ENCODE measurements around the gene SKOR1. TPM values are rescaled to one million over a fixed set of nuclear protein-coding genes. Genes with fewer than 3 reads are reported as not detected.

The SKOR1 gene
- total RNA-seq, 6 experiments from 2014 or later, result 0.05 to 0.13 (median 0.09) TPM; not detected in 1

DNA sequence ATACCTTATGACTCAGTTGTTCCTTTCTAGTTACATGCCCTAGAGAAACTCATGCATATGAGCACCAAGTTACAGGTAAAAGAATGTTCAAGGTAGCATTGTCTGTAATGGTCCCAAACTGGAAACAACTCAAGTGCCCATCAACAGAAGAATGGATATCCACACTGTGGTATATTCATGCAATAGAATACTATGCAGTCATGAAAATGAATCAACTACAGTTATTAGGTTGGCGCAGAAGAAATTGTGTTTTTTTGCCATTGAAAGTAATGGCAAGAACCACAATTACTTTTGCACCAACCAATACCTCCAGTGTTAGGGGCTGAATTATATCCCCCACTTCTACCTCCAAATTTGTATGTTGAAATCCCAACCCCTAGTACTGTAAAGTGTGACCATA lies 24.2 kb downstream of the SKOR1 start:
- Mint-ChIP-seq H3K36me3 (ENCODE audit: low read depth) (no peaks in the 10 kb centered on the region), H3K27me3 (ENCODE audit: insufficient read depth) (peaks cover 11% of the 10 kb centered on the region), H3K4me3 (no peak overlapping the region), H3K27ac (no peak overlapping the region), H3K9me3 (no peaks in the 10 kb centered on the region), H3K4me1 (ENCODE audit: low read depth) (peaks cover 12% of the 10 kb centered on the region)
- no peak for TF ChIP-seq CTCF (IDR thresholded peaks at IDR 0.05)
- no peak for DNase-seq

DNA sequence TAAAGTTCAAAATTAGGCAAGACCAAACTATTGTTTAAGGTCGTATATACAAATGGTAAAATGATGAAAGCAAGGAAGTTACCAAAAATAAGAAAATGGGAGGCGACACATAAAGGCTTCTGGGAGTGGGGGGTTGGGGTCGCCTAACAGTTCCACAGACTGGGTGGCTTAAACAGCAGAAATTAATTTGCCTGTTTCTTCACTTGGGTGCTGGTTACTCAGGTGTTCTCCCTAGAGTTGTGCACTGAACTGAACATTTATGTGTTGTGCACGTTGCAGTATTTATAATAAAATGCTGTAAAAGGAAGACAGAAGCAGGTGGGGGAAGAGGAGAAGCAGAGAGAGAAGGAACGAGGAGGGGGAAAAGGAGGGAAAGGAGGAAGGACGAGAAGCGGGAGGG lies 25.0 kb downstream of the SKOR1 start:
- H3K27ac Mint-ChIP-seq, result no peak overlapping the region
- no peak for TF ChIP-seq CTCF (IDR thresholded peaks at IDR 0.05)
- no peaks in the 10 kb centered on the region for H3K36me3 Mint-ChIP-seq (ENCODE audit: low read depth)

GRCh38 chr15:67850994-67851571 lies 25.8 kb downstream of the SKOR1 start:
- Mint-ChIP-seq H3K9me3 (no peaks in the 10 kb centered on the region), H3K4me3 (no peak overlapping the region; the same call in 1 of the 2 replicates), H3K4me1 (ENCODE audit: low read depth) (peaks cover 12% of the 10 kb centered on the region), H3K27me3 (ENCODE audit: insufficient read depth) (peaks cover 11% of the 10 kb centered on the region), H3K27ac (no peak overlapping the region), H3K36me3 (ENCODE audit: low read depth) (no peaks in the 10 kb centered on the region)
- DNase-seq, result no peak
- TF ChIP-seq CTCF (IDR thresholded peaks at IDR 0.05), result no peak

More for the DNA sequence above, 25.0 kb downstream of the SKOR1 start:
- Mint-ChIP-seq H3K4me3 (no peak overlapping the region), H3K4me1 (ENCODE audit: low read depth) (peaks cover 12% of the 10 kb centered on the region), H3K9me3 (no peaks in the 10 kb centered on the region), H3K27me3 (ENCODE audit: insufficient read depth) (peaks cover 11% of the 10 kb centered on the region)
- no peak for DNase-seq

GRCh38 chr15:67852418-67852817 lies 27.1 kb downstream of the SKOR1 start:
- Mint-ChIP-seq H3K27me3 (ENCODE audit: insufficient read depth) (peaks cover 9% of the 10 kb centered on the region; the same call in 1 of the 2 replicates), H3K9me3 (no peaks in the 10 kb centered on the region), H3K36me3 (ENCODE audit: low read depth) (no peaks in the 10 kb centered on the region), H3K4me1 (ENCODE audit: low read depth) (peaks cover 12% of the 10 kb centered on the region), H3K27ac (no peak overlapping the region), H3K4me3 (no peak overlapping the region)
- DNase-seq, result no peak
- TF ChIP-seq CTCF (IDR thresholded peaks at IDR 0.05), result no peak

DNA sequence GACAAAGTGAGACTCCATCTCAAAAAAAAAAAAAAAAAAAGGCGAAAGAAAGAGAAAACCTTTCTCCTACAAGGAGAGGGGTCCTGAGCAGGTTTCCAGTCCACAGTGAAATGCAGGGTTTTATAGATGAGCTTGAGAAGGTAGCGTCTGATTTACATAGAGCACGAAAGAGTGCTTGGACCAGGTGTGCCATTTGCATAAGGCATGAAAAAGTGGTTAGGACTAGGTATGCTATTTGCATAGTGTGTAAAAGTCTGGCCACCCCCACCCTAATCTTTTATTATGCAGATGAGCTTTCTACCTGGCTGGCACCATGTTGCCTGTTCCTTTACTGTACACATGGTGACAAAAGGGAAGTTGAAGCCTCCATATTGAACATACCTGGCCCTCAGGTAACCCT lies 28.1 kb downstream of the SKOR1 start:
- TF ChIP-seq CTCF (IDR thresholded peaks at IDR 0.05), result no peak
- no peak overlapping the region for H3K4me3 Mint-ChIP-seq
- peaks cover 12% of the 10 kb centered on the region for H3K4me1 Mint-ChIP-seq (ENCODE audit: low read depth)
- no peaks in the 10 kb centered on the region for H3K36me3 Mint-ChIP-seq (ENCODE audit: low read depth)
- no peaks in the 10 kb centered on the region for H3K9me3 Mint-ChIP-seq
- H3K27ac Mint-ChIP-seq, result no peak overlapping the region
- no peak for DNase-seq
- peaks cover 6% of the 10 kb centered on the region; the same call in 1 of the 2 replicates for H3K27me3 Mint-ChIP-seq (ENCODE audit: insufficient read depth)
